Measurements from ENCODE around the gene PPIF. TPM values are rescaled to one million over a fixed set of nuclear protein-coding genes. Genes with fewer than 3 reads are reported as not detected.

PPIF gene
- total RNA-seq (2014; rRNA removed; shearing (Covaris generic)), result 19.1 and 23.0 TPM in 2 replicates

GRCh38 chr10:79347226-79347893 lies at the start of gene PPIF:
Gene PPIF, plus strand, starts transcription at chr10:79347469. Its CDS starts 80 bp downstream, at chr10:79347549.
- DNase-seq (ENCODE audit: low read depth), result peak; percentile 86

- DNase-seq (ENCODE audit: low read depth), result peak; percentile 97
These were observed 48.6 kb upstream of the PPIF start for GRCh38 chr10:79298403-79299244.

GRCh38 chr10:79299397-79300241 lies 47.6 kb upstream of the PPIF start:
- peak; percentile 92 for DNase-seq (ENCODE audit: low read depth)

- DNase-seq (ENCODE audit: low read depth), result no peak
These were observed 46.6 kb upstream of the PPIF start for GRCh38 chr10:79300711-79301110.

- no peak for DNase-seq (ENCODE audit: low read depth)
These were observed 45.3 kb upstream of the PPIF start for GRCh38 chr10:79301754-79302530.

GRCh38 chr10:79303631-79304478 lies 43.4 kb upstream of the PPIF start:
- DNase-seq (ENCODE audit: low read depth), result no peak

GRCh38 chr10:79304479-79305087 lies 42.7 kb upstream of the PPIF start:
- no peak for DNase-seq (ENCODE audit: low read depth)

GRCh38 chr10:79305515-79305914 lies 41.8 kb upstream of the PPIF start:
- DNase-seq (ENCODE audit: low read depth), result no peak

- DNase-seq (ENCODE audit: low read depth), result no peak
These were observed 41.3 kb upstream of the PPIF start for GRCh38 chr10:79305988-79306387.

- DNase-seq (ENCODE audit: low read depth), result no peak
These were observed 40.5 kb upstream of the PPIF start for GRCh38 chr10:79306644-79307220.

GRCh38 chr10:79308016-79308415 lies 39.3 kb upstream of the PPIF start:
- DNase-seq (ENCODE audit: low read depth), result no peak

GRCh38 chr10:79308969-79309665 lies 38.2 kb upstream of the PPIF start:
- no peak for DNase-seq (ENCODE audit: low read depth)

- DNase-seq (ENCODE audit: low read depth), result no peak
These were observed 36.9 kb upstream of the PPIF start for GRCh38 chr10:79310200-79310865.

- DNase-seq (ENCODE audit: low read depth), result no peak
These were observed 36.2 kb upstream of the PPIF start for GRCh38 chr10:79310911-79311573.

GRCh38 chr10:79311581-79312407 lies 35.5 kb upstream of the PPIF start:
- no peak for DNase-seq (ENCODE audit: low read depth)

GRCh38 chr10:79312601-79313187 lies 34.6 kb upstream of the PPIF start:
- no peak for DNase-seq (ENCODE audit: low read depth)

- no peak for DNase-seq (ENCODE audit: low read depth)
These were observed 33.9 kb upstream of the PPIF start for GRCh38 chr10:79313320-79313719.

Data from RPMI7951 (cell line).